Upper lobe of left lung (tissue), 6 donors: ENCODE measurements around the gene SLC25A15. TPM values are rescaled to one million over a fixed set of nuclear protein-coding genes. Genes with fewer than 3 reads are reported as not detected.

ENCODE experiments used
- ATAC-seq, 2 donors: fragments of 200-7000 bp; cut with Tn5 transposase; one replicate each; pipeline ENCODE4 v1.9.1; 2022; ENCODE audit warnings: mild to moderate bottlenecking in 2 of 2, moderate library complexity in 2 of 2; ENCODE audit not compliant: low FRiP score in 2 of 2
- DNase-seq, 2 donors: peaks; one replicate each; pipeline ENCODE4 v3.0.0-alpha.2; 2019 to 2020
- H3K27ac ChIP-seq, 4 donors: fragments of 200-600 bp; sonication (generic); one replicate each; pipeline ENCODE4 v1.5.1; 2016 to 2019
- H3K27me3 ChIP-seq, 4 donors: fragments of 200-600 bp; sonication (generic); one replicate each; pipeline ENCODE4 v1.5.1; 2017 to 2019
- H3K36me3 ChIP-seq, 4 donors: fragments of 200-600 bp; sonication (generic); one replicate each; pipeline ENCODE4 v1.5.1; 2016 to 2019
- H3K4me1 ChIP-seq, 4 donors: fragments of 200-600 bp; sonication (generic); one replicate each; pipeline ENCODE4 v1.5.1; 2018 to 2019
- H3K4me3 ChIP-seq, 4 donors: fragments of 200-600 bp; sonication (generic); one replicate each; pipeline ENCODE4 v1.5.1; 2017 to 2019; ENCODE audit warnings: mild to moderate bottlenecking in 2 of 4, moderate library complexity in 1 of 4
- H3K9me3 ChIP-seq, 4 donors: fragments of 200-600 bp; sonication (generic); one replicate each; pipeline ENCODE4 v1.5.1; 2018 to 2019
- CTCF ChIP-seq, 6 experiments: fragments of 450-650 bp in 4 of 6; fragments of 200-600 bp in 2 of 6; sonication (generic) in 2 of 6; IDR thresholded peaks; one replicate each; pipeline ENCODE4 v1.5.1; 2016 to 2019; ENCODE audit warnings: antibody characterized with exemption in 6 of 6
- EP300 ChIP-seq, 4 donors: sonication (generic); formaldehyde crosslinking; IDR thresholded peaks; one replicate each; pipeline ENCODE4 v1.5.1; 2017; ENCODE audit warnings: antibody characterized with exemption in 4 of 4, control low read depth in 2 of 4
- POLR2A ChIP-seq, 4 donors: fragments of 450-650 bp; IDR thresholded peaks; one replicate each; pipeline ENCODE4 v1.5.1; 2016 to 2017; ENCODE audit warnings: antibody characterized with exemption in 4 of 4, mild to moderate bottlenecking in 2 of 4
- POLR2AphosphoS5 ChIP-seq, 2 donors: sonication (generic); formaldehyde crosslinking; IDR thresholded peaks; one replicate each; pipeline ENCODE4 v1.5.1; 2017; ENCODE audit warnings: antibody characterized with exemption in 2 of 2
- WGBS, 2 donors: methylation state at CpG; one replicate each; pipeline ENCODE4 v1.1.5; 2017 to 2018; 5-methylcytosine and 5-hydroxymethylcytosine counted together
- total RNA-seq, 6 donors: library from RNA; depleted of rRNA in 4 of 6; stranded (reverse); fragments of >200 nt in 4 of 6; gene quantifications; one replicate each; pipeline versions ENCODE4 v1.1.0 to v1.2.1, GENCODE V29; 2016 to 2021
- donor health status: DM: no; HTN: no; CAD: no; lungs with moderate emphysema.
- donor health status: DM: no; HTN: yes; CAD: no; lungs with severe emphysema.

SLC25A15 gene
- total RNA-seq, 6 donors from 2014 or later: 4.7 to 9.9 (median 5.8) TPM; not detected in 1

- Histone ChIP-seq H3K36me3 (peaks cover 0 to 64% (median 32%) of the 10 kb centered on the region in 4 donors), H3K27me3 (no peaks in the 10 kb centered on the region), H3K27ac (no peak overlapping the region), H3K9me3 (no peaks in the 10 kb centered on the region), H3K4me3 (no peak overlapping the region), H3K4me1 (no peaks in the 10 kb centered on the region)
- DNase-seq: no peak
- ATAC-seq: no peak
- TF ChIP-seq CTCF (IDR thresholded peaks at IDR 0.05): no peak
- TF ChIP-seq POLR2AphosphoS5 (IDR thresholded peaks at IDR 0.05): no peak
- TF ChIP-seq POLR2A (IDR thresholded peaks at IDR 0.05): no peak
- no peak for TF ChIP-seq EP300 (IDR thresholded peaks at IDR 0.05)
- WGBS, 2 donors: 97 to 98% methylated on average over 4 of the region's 4 CpGs
These were observed 30.6 kb upstream of the SLC25A15 start for GRCh38 chr13:40758811-40759210.

GRCh38 chr13:40762849-40763248 is 26.6 kb upstream of the SLC25A15 start:
- WGBS, 2 donors: 88 to 100% methylated on average over 1 of the region's 1 CpG
- Histone ChIP-seq H3K27me3 (no peaks in the 10 kb centered on the region), H3K36me3 (peaks cover 0 to 43% (median 7%) of the 10 kb centered on the region in 4 donors), H3K4me1 (no peaks in the 10 kb centered on the region), H3K9me3 (no peaks in the 10 kb centered on the region), H3K4me3 (no peak overlapping the region), H3K27ac (no peak overlapping the region)
- DNase-seq (no peak), ATAC-seq (no peak)
- TF ChIP-seq CTCF (IDR thresholded peaks at IDR 0.05) (no peak), EP300 (IDR thresholded peaks at IDR 0.05) (no peak), POLR2AphosphoS5 (IDR thresholded peaks at IDR 0.05) (no peak), POLR2A (IDR thresholded peaks at IDR 0.05) (no peak)

GRCh38 chr13:40764587-40765403 is 24.6 kb upstream of the SLC25A15 start:
- TF ChIP-seq CTCF (IDR thresholded peaks at IDR 0.05) (no peak), POLR2A (IDR thresholded peaks at IDR 0.05) (no peak), POLR2AphosphoS5 (IDR thresholded peaks at IDR 0.05) (no peak), EP300 (IDR thresholded peaks at IDR 0.05) (no peak)
- H3K27ac ChIP-seq: no peak overlapping the region
- H3K4me1 ChIP-seq: peaks cover 4 to 7% (median 5%) of the 10 kb centered on the region in 4 donors
- H3K9me3 ChIP-seq: no peaks in the 10 kb centered on the region
- no peak for ATAC-seq
- no peaks in the 10 kb centered on the region for H3K27me3 ChIP-seq
- H3K36me3 ChIP-seq: peaks cover 0 to 26% (median 1%) of the 10 kb centered on the region in 4 donors
- no peak for DNase-seq
- H3K4me3 ChIP-seq: no peak overlapping the region
- 79 to 83% methylated on average over 3 of the region's 3 CpGs for WGBS, 2 donors

- H3K4me3 ChIP-seq: no peak overlapping the region
- 91 to 98% methylated on average over 1 of the region's 1 CpG for WGBS, 2 donors
- H3K9me3 ChIP-seq: no peaks in the 10 kb centered on the region
- no peak for ATAC-seq
- DNase-seq: no peak
- TF ChIP-seq CTCF (IDR thresholded peaks at IDR 0.05): no peak
- TF ChIP-seq POLR2AphosphoS5 (IDR thresholded peaks at IDR 0.05): no peak
- no peak for TF ChIP-seq EP300 (IDR thresholded peaks at IDR 0.05)
- no peak for TF ChIP-seq POLR2A (IDR thresholded peaks at IDR 0.05)
- peaks cover 0 to 23% (median 1%) of the 10 kb centered on the region in 4 donors for H3K36me3 ChIP-seq
- H3K27me3 ChIP-seq: no peaks in the 10 kb centered on the region
- no peak overlapping the region for H3K27ac ChIP-seq
- peaks cover 9 to 13% (median 11%) of the 10 kb centered on the region in 4 donors for H3K4me1 ChIP-seq
These were observed 23.8 kb upstream of the SLC25A15 start for GRCh38 chr13:40765602-40766001.
